ENCODE results near the gene TOX2. TPM values are rescaled to one million over a fixed set of nuclear protein-coding genes. Genes with fewer than 3 reads are reported as not detected.

Gene TOX2
- total RNA-seq: 1 to 10 TPM; 2.4 to 3.4 TPM
- polyA plus RNA-seq (2013, experiment 1 of 2): 8.9 TPM
- 8.2 TPM for polyA plus RNA-seq (2013, experiment 2 of 2)
- long read RNA-seq, experiment 1, partial matches to known transcripts: 2 of 5 reads
- long read RNA-seq, experiment 1, other reads (novel, unspliced or antisense): 1 of 5 reads
- long read RNA-seq, experiment 2, partial matches to known transcripts: 1 of 5 reads
- long read RNA-seq, experiment 2, other reads (novel, unspliced or antisense): 3 of 5 reads
- long read RNA-seq, experiment 3, partial matches to known transcripts: 0 of 1 reads
- long read RNA-seq, experiment 3, other reads (novel, unspliced or antisense): 1 of 1 reads
- long read RNA-seq, experiment 4: 0 reads

- Histone ChIP-seq H3K27ac (ENCODE audit: low read depth, low read length) (no peak within 1 kb of the TSS), H3K9me3 (ENCODE audit: control insufficient read depth, low read length) (no peaks in the 10 kb centered on the region), H3K9ac (ENCODE audit: extremely low read depth, low read length, poor library complexity, severe bottlenecking) (no peak within 1 kb of the TSS), H3K4me1 (ENCODE audit: control insufficient read depth, insufficient read depth, low read length) (no peaks in the 10 kb centered on the region), H3K4me3 (ENCODE audit: low read length) (peak within 1 kb of the TSS; percentile 74), H3K27me3 (ENCODE audit: control insufficient read depth, insufficient read depth, low read length, poor library complexity, severe bottlenecking) (peaks cover 44% of the 10 kb centered on the region), H3K36me3 (ENCODE audit: control insufficient read depth, insufficient read depth, low read length) (no peaks in the 10 kb centered on the region)
- no peak within 1 kb of the TSS for H3K27ac Mint-ChIP-seq
- TF ChIP-seq, protein P1, sequence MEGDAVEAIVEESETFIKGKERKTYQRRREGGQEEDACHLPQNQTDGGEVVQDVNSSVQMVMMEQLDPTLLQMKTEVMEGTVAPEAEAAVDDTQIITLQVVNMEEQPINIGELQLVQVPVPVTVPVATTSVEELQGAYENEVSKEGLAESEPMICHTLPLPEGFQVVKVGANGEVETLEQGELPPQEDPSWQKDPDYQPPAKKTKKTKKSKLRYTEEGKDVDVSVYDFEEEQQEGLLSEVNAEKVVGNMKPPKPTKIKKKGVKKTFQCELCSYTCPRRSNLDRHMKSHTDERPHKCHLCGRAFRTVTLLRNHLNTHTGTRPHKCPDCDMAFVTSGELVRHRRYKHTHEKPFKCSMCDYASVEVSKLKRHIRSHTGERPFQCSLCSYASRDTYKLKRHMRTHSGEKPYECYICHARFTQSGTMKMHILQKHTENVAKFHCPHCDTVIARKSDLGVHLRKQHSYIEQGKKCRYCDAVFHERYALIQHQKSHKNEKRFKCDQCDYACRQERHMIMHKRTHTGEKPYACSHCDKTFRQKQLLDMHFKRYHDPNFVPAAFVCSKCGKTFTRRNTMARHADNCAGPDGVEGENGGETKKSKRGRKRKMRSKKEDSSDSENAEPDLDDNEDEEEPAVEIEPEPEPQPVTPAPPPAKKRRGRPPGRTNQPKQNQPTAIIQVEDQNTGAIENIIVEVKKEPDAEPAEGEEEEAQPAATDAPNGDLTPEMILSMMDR (conservative IDR thresholded peaks at IDR 0.05): no peak
- WGBS, 2 experiments (ENCODE audit: insufficient coverage in 1 of 2, insufficient read length in 1 of 2): 3 to 4% methylated on average over 49 to 111 of the region's 111 CpGs
- H3K4me3 Mint-ChIP-seq: peak within 1 kb of the TSS; percentile 66
- peaks cover 65% of the 10 kb centered on the region for H3K27me3 Mint-ChIP-seq (ENCODE audit: insufficient read depth)
- H3K36me3 Mint-ChIP-seq (ENCODE audit: low read depth): no peaks in the 10 kb centered on the region
- H3K4me1 Mint-ChIP-seq: peaks cover 12% of the 10 kb centered on the region
- DNase-seq: peak; percentile 85
- peaks cover 6% of the 10 kb centered on the region for H3K9me3 Mint-ChIP-seq
Observed at GRCh38 chr20:43914311-43915210, at the start of gene TOX2. TOX2 (plus strand) TSS chr20:43914852; CDS start chr20:43914892, 40 bp downstream.

DNA sequence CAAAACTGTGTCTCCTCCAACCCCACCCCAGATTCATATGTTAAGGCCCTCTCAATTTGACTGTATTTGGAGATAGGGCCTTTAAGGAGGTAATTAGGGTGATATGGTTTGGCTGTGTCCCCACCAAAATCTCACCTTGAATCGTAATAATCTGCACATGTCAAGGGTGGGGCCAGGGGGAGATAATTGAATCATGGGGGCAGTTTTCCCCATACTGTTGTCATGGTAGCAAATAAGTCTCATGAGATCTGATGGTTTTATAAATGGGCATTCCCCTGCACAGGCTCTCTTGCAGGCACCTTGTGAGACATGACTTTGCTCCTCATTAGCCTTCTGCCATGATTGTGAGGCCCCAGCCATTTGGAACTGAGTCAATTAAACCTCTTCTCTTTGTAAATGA lies 46.6 kb upstream of the TOX2 start:
- H3K27ac Mint-ChIP-seq: no peak overlapping the region
- H3K9ac ChIP-seq (ENCODE audit: extremely low read depth, low read length, poor library complexity, severe bottlenecking): no peak overlapping the region
- no peak overlapping the region for H3K27ac ChIP-seq (ENCODE audit: low read depth, low read length)
- TF ChIP-seq, protein P1 (conservative IDR thresholded peaks at IDR 0.05): no peak
- H3K4me1 Mint-ChIP-seq: peaks cover 8% of the 10 kb centered on the region
- no peaks in the 10 kb centered on the region for H3K27me3 ChIP-seq (ENCODE audit: control insufficient read depth, insufficient read depth, low read length, poor library complexity, severe bottlenecking)
- H3K9me3 Mint-ChIP-seq: no peaks in the 10 kb centered on the region
- H3K36me3 ChIP-seq (ENCODE audit: control insufficient read depth, insufficient read depth, low read length): no peaks in the 10 kb centered on the region
- H3K4me3 ChIP-seq (ENCODE audit: low read length): no peak overlapping the region
- H3K27me3 Mint-ChIP-seq (ENCODE audit: insufficient read depth): peaks cover 3% of the 10 kb centered on the region
- H3K4me3 Mint-ChIP-seq: no peak overlapping the region
- 100% methylated on average over 1 of the region's 1 CpG; no CpG with 5 or more reads in 1 of the 2 experiments for WGBS, 2 experiments (ENCODE audit: insufficient coverage in 1 of 2, insufficient read length in 1 of 2)
- no peak for DNase-seq
- no peaks in the 10 kb centered on the region for H3K9me3 ChIP-seq (ENCODE audit: control insufficient read depth, low read length)
- H3K36me3 Mint-ChIP-seq (ENCODE audit: low read depth): no peaks in the 10 kb centered on the region
- no peaks in the 10 kb centered on the region for H3K4me1 ChIP-seq (ENCODE audit: control insufficient read depth, insufficient read depth, low read length)

DNA sequence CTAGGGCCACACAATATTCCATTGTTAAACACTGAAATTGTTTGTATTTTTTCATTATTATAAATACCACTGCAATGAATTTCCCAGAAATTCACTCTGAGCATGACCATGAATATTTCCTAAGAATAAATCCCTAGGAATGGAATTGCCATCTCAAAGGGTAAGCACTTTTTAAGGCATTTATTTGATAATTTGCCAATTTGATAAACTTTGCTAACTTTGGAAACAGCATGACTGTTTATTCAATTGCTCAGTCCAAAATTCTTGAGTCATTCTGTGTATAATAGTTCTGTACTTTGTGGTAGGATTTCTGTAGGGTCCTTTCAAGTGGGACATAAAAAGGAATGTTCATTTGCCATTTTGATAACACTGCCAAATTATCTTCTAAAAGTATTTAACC lies 44.2 kb upstream of the TOX2 start:
- H3K4me1 ChIP-seq (ENCODE audit: control insufficient read depth, insufficient read depth, low read length): no peaks in the 10 kb centered on the region
- TF ChIP-seq, protein P1 (conservative IDR thresholded peaks at IDR 0.05): no peak
- H3K9me3 Mint-ChIP-seq: no peaks in the 10 kb centered on the region
- no peaks in the 10 kb centered on the region for H3K27me3 ChIP-seq (ENCODE audit: control insufficient read depth, insufficient read depth, low read length, poor library complexity, severe bottlenecking)
- no peak for DNase-seq
- H3K4me1 Mint-ChIP-seq: peaks cover 8% of the 10 kb centered on the region
- no peak overlapping the region for H3K27ac Mint-ChIP-seq
- no peak overlapping the region for H3K27ac ChIP-seq (ENCODE audit: low read depth, low read length)
- H3K9me3 ChIP-seq (ENCODE audit: control insufficient read depth, low read length): no peaks in the 10 kb centered on the region
- no peak overlapping the region for H3K4me3 ChIP-seq (ENCODE audit: low read length)
- no peaks in the 10 kb centered on the region for H3K36me3 ChIP-seq (ENCODE audit: control insufficient read depth, insufficient read depth, low read length)
- peaks cover 16% of the 10 kb centered on the region for H3K27me3 Mint-ChIP-seq (ENCODE audit: insufficient read depth)
- no peak overlapping the region for H3K4me3 Mint-ChIP-seq
- no peak overlapping the region for H3K9ac ChIP-seq (ENCODE audit: extremely low read depth, low read length, poor library complexity, severe bottlenecking)
- no peaks in the 10 kb centered on the region for H3K36me3 Mint-ChIP-seq (ENCODE audit: low read depth)
